NCI-H2227 (cell line): Measurements from ENCODE around the gene DNAJA2.

Source experiments
- DNase-seq: peaks from one replicate; lab custom pipeline; 2025; ENCODE audit not compliant: unreplicated experiment; lab: John Stamatoyannopoulos, UW

DNAJA2 gene

GRCh38 chr16:46929378-46930332 is 43.8 kb downstream of the DNAJA2 start:
- peak; percentile 48 for DNase-seq

- no peak for DNase-seq
Measured at GRCh38 chr16:46928811-46929210, 44.7 kb downstream of the DNAJA2 start.

- DNase-seq = no peak
Measured at GRCh38 chr16:46927273-46927672, 46.2 kb downstream of the DNAJA2 start.

GRCh38 chr16:46926470-46927225 is 46.8 kb downstream of the DNAJA2 start:
- DNase-seq = no peak

GRCh38 chr16:46924402-46924801 is 49.1 kb downstream of the DNAJA2 start:
- no peak for DNase-seq

- no peak for DNase-seq
Measured at GRCh38 chr16:46923513-46924295, 49.8 kb downstream of the DNAJA2 start.

- DNase-seq = no peak
Measured at GRCh38 chr16:46922239-46922638, 51.2 kb downstream of the DNAJA2 start.

GRCh38 chr16:46920402-46921068 is 52.9 kb downstream of the DNAJA2 start:
- no peak for DNase-seq

- DNase-seq = peak; percentile 50
Measured at GRCh38 chr16:46918905-46919792, 54.3 kb downstream of the DNAJA2 start.

- DNase-seq = no peak
Measured at GRCh38 chr16:46918400-46918799, 55.1 kb downstream of the DNAJA2 start.

- no peak for DNase-seq
Measured at GRCh38 chr16:46916980-46917379, 56.5 kb downstream of the DNAJA2 start.

- DNase-seq = no peak
Measured at GRCh38 chr16:46915483-46916025, 57.9 kb downstream of the DNAJA2 start.

- no peak for DNase-seq
Measured at GRCh38 chr16:46914556-46915201, 58.8 kb downstream of the DNAJA2 start.

- no peak for DNase-seq
Measured at GRCh38 chr16:46911650-46912049, 61.8 kb downstream of the DNAJA2 start.

- no peak for DNase-seq
Measured at GRCh38 chr16:46911038-46911437, 62.4 kb downstream of the DNAJA2 start.

GRCh38 chr16:46908540-46909372 is 64.7 kb downstream of the DNAJA2 start:
- DNase-seq = peak; percentile 70

- no peak for DNase-seq
Measured at GRCh38 chr16:46907061-46907774, 66.3 kb downstream of the DNAJA2 start.
